PC-3 (cell line): ENCODE measurements around the gene SLC35D2.

ENCODE experiments used
- CTCF ChIP-seq: fragments of 300-600 bp; sonication (generic); conservative IDR thresholded peaks from 2 replicates; pipeline ENCODE4 v1.5.1; 2017; ENCODE audit warnings: antibody characterized with exemption, low read depth, mild to moderate bottlenecking, low read length
- EZH2phosphoT487 ChIP-seq: fragments of 300-600 bp; sonication (generic); IDR thresholded peaks from 2 replicates; pipeline ENCODE4 v1.6.1; 2018; ENCODE audit warnings: mild to moderate bottlenecking, antibody characterized with exemption, low read length, borderline replicate concordance

GRCh38 chr9:96419691-96419969, 36.1 kb upstream of the SLC35D2 start:
- TF ChIP-seq CTCF (no peak), EZH2phosphoT487 (no peak)
